ENCODE data around the gene KCTD12.
"Not testable (repeated sequence)": the region's sequence is repeated elsewhere in the genome, so short reads cannot be mapped to it uniquely, and the experiment has no call there.

The KCTD12 gene

GRCh38 chr13:76886292-76887075 lies at the start of gene KCTD12:
Gene KCTD12, minus strand, starts transcription at chr13:76886405. Its CDS starts 257 bp downstream, at chr13:76886148.
- peak; percentile 73 for DNase-seq (ENCODE audit: low read depth)

DNA sequence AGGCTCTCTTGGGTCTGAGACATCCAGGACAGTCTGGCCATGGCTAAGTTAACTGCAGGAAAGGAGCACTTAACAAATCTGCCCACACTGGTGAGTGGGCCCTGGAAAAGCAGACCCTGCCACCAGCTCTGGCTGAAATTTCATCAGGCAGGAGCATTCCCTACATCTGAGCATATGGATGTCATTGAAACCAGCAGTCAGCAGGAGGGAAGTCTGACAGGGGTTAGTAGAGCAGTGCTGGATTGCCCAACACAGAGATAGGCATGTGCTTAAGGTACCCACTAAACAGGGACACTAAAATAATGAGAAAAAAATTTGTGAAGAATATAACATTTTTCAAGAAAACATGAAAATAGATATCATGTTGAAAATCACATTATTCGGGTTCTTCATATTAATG lies 48.5 kb upstream of the KCTD12 start:
- DNase-seq (ENCODE audit: low read depth), result no peak

GRCh38 chr13:76932076-76932475 lies 45.9 kb upstream of the KCTD12 start:
- no peak for DNase-seq (ENCODE audit: low read depth)

DNA sequence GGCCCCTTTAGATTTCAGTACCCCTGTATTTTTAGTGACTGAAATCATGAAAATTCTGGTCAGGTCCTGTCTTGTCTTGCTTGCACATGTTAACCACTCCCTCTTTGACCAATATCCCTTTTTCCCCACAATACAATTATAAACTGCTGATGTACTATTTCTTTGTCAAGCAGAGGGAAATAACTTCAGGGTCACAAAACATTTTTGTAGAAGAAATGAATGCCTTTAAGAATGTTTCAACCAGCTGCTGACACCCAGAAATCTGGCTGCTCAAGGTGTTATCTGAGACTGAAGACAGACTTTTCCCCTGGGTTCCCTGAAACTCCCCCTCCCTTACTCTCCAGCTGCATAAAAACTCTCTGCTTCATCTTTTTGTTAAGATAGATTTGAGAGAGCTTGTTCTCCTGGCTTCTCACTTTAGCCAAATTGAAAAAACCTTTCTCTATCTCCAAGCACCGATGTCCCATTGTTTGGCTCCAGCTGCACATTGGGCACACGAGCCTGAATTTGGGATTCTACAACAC lies 43.7 kb upstream of the KCTD12 start:
- DNase-seq (ENCODE audit: low read depth), result no peak

- no peak for DNase-seq (ENCODE audit: low read depth)
Measured at GRCh38 chr13:76929320-76929719, 43.1 kb upstream of the KCTD12 start.

DNA sequence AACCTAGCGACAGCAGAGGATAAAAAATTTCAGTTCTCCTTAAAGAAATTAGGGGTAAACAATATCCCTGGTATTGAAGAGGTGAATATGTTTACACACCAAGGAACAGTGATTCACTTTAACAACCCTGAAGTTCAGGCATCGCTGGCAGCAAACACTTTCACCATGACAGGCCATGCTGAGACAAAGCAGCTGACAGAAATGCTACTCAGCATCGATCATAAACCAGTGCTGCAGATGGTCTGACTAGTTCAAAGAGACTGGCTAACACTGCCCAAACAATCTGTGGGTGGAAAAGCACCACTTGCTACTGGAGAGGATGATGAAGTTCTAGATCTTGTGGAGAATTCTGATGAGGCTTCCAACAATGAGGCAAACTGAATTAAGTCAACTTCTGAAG lies 42.3 kb upstream of the KCTD12 start:
- no peak for DNase-seq (ENCODE audit: low read depth)

DNA sequence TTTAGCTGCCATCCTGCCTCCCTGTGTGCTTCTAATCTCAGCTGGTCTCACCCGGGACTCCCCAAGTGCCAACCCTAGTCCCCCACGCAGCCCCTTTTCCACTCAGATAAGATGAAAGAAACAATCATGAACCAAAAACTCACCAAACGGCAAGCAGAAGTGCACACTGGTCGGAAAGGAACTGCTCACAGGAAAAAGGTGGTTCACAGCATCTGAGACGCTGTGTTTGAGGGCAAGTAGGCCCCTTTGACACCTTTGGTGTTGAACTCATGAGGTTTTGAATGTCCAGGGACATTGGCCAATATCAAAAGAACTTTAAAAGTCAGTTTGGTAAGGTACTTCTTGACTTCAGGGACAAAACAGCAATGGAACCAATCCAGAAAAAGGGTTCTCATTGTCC lies 41.8 kb upstream of the KCTD12 start:
- DNase-seq (ENCODE audit: low read depth), result no peak

DNA sequence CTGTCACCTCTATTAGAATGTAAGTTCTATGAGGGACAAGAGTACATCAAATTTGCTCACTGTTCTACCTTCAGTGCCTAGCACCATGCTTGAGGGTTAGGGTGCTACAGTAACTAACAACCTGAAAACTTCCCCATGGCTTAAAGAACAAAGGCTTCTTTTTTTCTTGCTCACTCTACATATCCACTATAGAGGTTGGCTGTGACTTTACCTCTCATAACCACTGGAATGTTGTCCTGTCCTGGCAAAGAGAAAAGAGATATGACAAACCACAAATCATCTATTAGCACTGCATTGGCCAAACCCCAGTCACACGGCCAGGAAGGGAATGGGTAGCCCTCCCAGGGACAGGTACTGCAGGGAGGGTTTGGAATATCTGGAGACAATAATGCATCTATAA lies 38.9 kb upstream of the KCTD12 start:
- no peak for DNase-seq (ENCODE audit: low read depth)

DNA sequence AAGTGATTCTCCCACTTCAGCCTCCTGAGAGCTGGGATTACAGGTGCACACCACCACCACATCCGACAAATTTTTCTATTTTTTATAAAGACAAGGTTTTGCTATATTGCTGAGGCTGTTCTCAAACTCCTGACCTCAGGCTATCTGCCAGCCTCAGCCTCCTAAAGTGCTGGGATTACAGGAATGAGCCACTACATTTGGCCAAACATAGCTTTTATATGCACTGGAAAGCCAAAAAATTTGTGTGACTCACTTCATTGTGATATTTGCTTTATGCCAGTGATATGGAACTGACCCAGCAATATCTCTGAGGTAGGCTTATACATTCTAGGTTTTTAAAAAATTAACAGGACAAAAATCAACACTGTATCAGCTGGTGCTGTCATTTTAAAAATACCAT lies 35.3 kb upstream of the KCTD12 start:
- no peak for DNase-seq (ENCODE audit: low read depth)

DNA sequence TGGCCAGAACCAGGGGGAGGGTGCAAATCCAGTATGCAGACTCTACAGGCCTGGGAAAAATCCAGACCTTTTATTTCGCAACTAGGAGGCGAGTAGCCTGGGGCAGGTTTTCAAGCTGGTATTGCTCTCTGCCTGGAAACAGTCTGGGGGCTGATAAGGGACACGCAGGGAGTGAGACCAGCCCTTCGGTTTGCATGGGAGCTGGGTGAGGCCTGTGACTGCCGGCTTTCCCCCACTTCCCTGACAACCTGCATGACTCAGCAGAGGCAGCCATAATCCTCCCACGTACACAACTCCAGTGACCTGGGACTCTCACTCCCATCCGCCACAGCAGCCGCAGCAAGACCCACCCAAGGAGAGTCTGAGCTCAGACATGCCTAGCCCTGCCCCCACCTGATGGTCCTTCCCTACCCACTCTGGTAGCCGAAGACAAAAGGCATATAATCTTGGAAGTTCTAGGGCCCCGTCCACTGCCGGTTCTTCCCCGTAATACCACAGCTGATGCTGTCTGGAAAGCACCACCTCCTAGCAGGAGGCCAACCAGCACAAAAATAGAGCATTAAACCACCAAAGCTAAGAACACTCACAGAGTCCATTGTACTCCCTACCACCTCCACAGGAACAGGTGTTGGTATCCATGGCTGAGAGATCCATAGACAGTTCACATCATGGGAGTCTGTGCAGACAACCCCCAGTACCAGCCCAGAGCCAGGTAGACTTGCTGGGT lies 31.7 kb upstream of the KCTD12 start:
- not testable (repeated sequence) for DNase-seq (ENCODE audit: low read depth)

DNA sequence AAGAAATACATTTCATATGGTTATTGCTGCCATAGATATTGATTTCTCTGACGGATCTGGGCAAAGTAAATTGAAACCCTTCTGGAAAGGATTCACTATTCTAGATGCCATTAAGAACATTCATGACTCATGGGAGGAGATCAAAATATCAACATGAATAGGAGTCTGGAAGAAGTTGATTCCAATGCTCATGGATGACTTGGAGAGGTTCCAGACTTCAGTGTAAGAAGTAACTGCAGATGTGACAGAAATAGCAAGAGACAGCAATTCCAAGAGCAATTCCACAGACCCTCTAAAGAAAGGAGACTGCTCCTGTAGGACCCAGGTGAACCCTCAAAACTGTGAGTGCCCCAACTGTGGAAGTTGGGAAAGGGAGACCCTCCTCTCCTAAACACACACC lies 30.9 kb upstream of the KCTD12 start:
- no peak for DNase-seq (ENCODE audit: low read depth)

- DNase-seq (ENCODE audit: low read depth), result no peak
Measured at GRCh38 chr13:76913898-76914297, 27.7 kb upstream of the KCTD12 start.

- DNase-seq (ENCODE audit: low read depth), result no peak
Measured at GRCh38 chr13:76912476-76912875, 26.3 kb upstream of the KCTD12 start.

GRCh38 chr13:76904507-76904906 lies 18.3 kb upstream of the KCTD12 start:
- DNase-seq (ENCODE audit: low read depth), result no peak

GRCh38 chr13:76903544-76904162 lies 17.4 kb upstream of the KCTD12 start:
- peak; percentile 43 for DNase-seq (ENCODE audit: low read depth)

GRCh38 chr13:76899066-76899465 lies 12.9 kb upstream of the KCTD12 start:
- DNase-seq (ENCODE audit: low read depth), result not testable (repeated sequence)

- not testable (repeated sequence) for DNase-seq (ENCODE audit: low read depth)
Measured at GRCh38 chr13:76897171-76897570, 11.0 kb upstream of the KCTD12 start.

DNA sequence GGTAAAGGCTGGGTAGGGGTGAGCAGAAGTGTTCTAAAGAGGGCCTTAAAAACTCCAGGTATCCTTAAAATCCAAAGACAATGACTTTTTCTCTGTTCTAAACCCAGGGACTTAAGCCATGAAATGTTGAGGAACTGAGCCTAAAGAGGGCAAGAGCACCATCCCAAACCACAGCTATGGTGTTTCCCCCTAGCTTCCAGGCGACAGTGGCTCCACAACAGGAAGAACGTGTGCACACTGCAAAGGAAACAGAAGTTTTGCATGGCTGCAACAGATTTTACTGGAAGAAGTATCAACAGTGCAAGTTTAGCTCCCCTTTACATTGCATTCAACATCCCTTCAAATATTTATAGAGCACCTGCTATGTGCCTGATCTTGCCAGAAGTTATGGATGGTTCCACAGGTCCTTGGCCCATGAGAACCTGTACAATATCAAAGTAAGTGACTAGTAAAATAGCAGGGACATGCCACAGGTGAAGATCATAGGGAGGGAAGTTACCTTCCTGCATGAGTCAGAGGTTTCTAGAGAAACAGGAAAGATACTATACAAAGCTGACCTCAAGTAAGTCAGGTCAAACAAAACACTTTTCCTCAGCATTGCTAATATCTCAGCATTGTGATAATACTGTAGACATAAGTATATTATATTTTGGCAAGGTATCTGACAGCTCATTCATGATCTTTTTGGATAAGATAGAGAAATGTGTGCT lies 8.4 kb upstream of the KCTD12 start:
- DNase-seq (ENCODE audit: low read depth), result no peak

- DNase-seq (ENCODE audit: low read depth), result no peak
Measured at GRCh38 chr13:76892488-76892887, 6.3 kb upstream of the KCTD12 start.

DNA sequence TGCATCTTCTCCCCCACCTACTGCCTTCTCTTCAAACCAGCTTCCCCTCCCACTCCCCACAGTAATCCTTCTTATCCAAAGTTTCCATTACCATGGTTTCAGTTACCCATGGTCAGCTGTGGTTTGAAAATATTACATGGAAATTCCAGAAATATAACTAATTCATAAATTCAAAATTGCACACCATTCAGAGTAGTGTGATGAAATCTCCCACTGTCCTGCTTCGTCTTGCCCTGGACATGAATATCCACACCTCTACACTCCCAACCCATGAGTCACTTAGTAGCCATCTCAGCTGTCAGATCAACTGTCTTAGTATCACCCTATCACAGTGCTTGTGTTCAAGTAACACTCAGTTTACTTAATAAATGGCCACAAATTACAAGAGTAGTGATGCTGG lies 3.8 kb upstream of the KCTD12 start:
- no peak for DNase-seq (ENCODE audit: low read depth)

DNA sequence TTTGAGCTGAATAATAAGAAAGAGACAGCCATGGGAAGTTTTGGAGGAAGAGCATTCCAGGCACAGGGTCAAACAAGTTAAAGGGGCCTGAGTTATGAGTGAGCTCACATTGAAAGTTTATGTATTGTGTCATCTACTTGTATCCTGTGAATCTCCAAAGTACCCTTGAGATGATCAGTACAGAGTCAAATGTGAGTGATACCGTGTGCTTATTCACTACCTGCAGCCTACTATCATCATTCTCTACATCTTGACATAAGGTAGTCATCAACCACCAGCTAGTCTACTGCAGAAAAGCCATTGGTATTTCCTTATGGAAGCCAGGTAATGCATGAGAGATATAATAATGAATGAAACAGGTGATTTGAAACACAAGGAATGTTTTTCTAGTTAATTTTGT lies 3.0 kb upstream of the KCTD12 start:
- DNase-seq (ENCODE audit: low read depth), result no peak

DNA sequence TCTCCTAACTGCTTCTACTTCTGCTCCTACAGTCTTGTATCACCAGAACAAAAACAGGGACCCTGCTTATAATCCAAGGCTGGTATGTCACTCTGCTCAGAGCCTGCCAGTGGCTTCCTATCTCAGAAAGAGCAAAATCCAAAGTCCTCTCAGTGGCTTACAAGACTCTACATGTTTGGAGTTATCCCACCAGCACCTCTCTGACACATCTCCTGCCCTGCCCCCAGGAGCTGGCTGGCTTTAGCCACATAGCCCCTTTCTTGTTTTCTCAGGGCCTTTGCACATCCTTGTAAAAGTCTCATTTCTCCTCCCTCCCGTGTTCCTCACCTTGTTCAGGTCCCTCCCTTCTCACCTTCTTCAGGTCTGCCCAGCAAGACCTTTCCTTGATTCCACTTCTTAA lies 2.2 kb upstream of the KCTD12 start:
- DNase-seq (ENCODE audit: low read depth), result no peak

All from activated T-cell treated with anti-CD3 and anti-CD28 coated beads for 48 hours (primary cell).